GM12801 (cell line): Measurements from ENCODE around the gene SEPTIN11.

Experiments used
- CTCF ChIP-seq: IDR thresholded peaks from one replicate; pipeline ENCODE4 v1.5.1; 2011; ENCODE audit warnings: control low read depth; ENCODE audit not compliant: insufficient read length; ENCODE audit errors: extremely low read depth

SEPTIN11 gene

GRCh38 chr4:76947369-76947768 is 2.2 kb upstream of the SEPTIN11 start:
- no peak for TF ChIP-seq CTCF

GRCh38 chr4:76948443-76949275 is 893 bp upstream of the SEPTIN11 start:
- TF ChIP-seq CTCF = no peak

GRCh38 chr4:76950052-76950955 is 752 bp downstream of the SEPTIN11 start:
- no peak for TF ChIP-seq CTCF

- TF ChIP-seq CTCF = no peak
These were observed 1.6 kb downstream of the SEPTIN11 start for GRCh38 chr4:76950956-76951671.

GRCh38 chr4:76951672-76952010 is 2.1 kb downstream of the SEPTIN11 start:
- no peak for TF ChIP-seq CTCF

GRCh38 chr4:76952071-76952470 is 2.5 kb downstream of the SEPTIN11 start:
- TF ChIP-seq CTCF = no peak
